ENCODE results near the gene CERS4.

Gene CERS4

GRCh38 chr19:8185343-8186068 is 23.7 kb upstream of the CERS4 start:
- TF ChIP-seq CTCF (IDR thresholded peaks at IDR 0.05), result no peak

- no peak for TF ChIP-seq CTCF (IDR thresholded peaks at IDR 0.05)
Observed at GRCh38 chr19:8192221-8192820, 16.8 kb upstream of the CERS4 start.

GRCh38 chr19:8194528-8195267 is 14.5 kb upstream of the CERS4 start:
- TF ChIP-seq CTCF (IDR thresholded peaks at IDR 0.05), result no peak

GRCh38 chr19:8196271-8196927 is 12.8 kb upstream of the CERS4 start:
- no peak for TF ChIP-seq CTCF (IDR thresholded peaks at IDR 0.05)

- TF ChIP-seq CTCF (IDR thresholded peaks at IDR 0.05), result no peak
Observed at GRCh38 chr19:8204961-8205360, 4.2 kb upstream of the CERS4 start.

GRCh38 chr19:8206147-8207087 is 2.8 kb upstream of the CERS4 start:
- TF ChIP-seq CTCF (IDR thresholded peaks at IDR 0.05), result no peak

All from LNCAP (cell line).